K562 (cell line): Measurements from ENCODE around the gene DNMT3L. TPM values are rescaled to one million over a fixed set of nuclear protein-coding genes. Genes with fewer than 3 reads are reported as not detected.
A peak's percentile ranks its signal among the peaks of the same experiment; 100 is the strongest.

Experiments
- ATAC-seq: fragments of 200-7000 bp; cut with Tn5 transposase; 3 replicates; pipeline ENCODE4 v1.9.1; 2020; ENCODE audit warnings: moderate library complexity
- BruUV-seq: library from RNA; stranded (reverse); fragments of 400-500 nt; replicated peaks from 2 replicates; lab custom pipeline; 2021; lab: Mats Ljungman, UMichigan
- CTCF ChIA-PET: fragments of 300-600 bp; formaldehyde crosslinking; extraction: SDS; loops from one replicate; lab custom pipeline; 2021; ENCODE audit warnings: low intra/inter-chr PET ratio; lab: Yijun Ruan, JAX
- POLR2A ChIA-PET: fragments of 300-600, 350-650 bp; sonication (Branson Sonifier 250); formaldehyde crosslinking; extraction: SDS; loops from one replicate; lab custom pipeline; 2021; ENCODE audit warnings: antibody characterized with exemption, inconsistent platforms; lab: Yijun Ruan, JAX
- DNase-seq, 4 experiments: peaks; one replicate each; pipeline versions ENCODE4 v3.0.0 to v3.0.0-alpha.2; 2011 to 2018; ENCODE audit warnings: low spot score in 3 of 4, mixed read lengths in 3 of 4; ENCODE audit errors: extremely low read depth in 1 of 4
- FAIRE-seq: peaks from 2 replicates; lab custom pipeline; 2011; peaks lifted over from hg19 to GRCh38; lab: Jason Lieb, UNC
- H2AFZ ChIP-seq: 2 replicates; pipeline ENCODE4 v1.6.0; 2011; ENCODE audit warnings: low read depth, low read length, control low read depth, inconsistent platforms
- H3K27ac ChIP-seq: fragments of 200-600 bp; 3 replicates; pipeline ENCODE4 v1.8.0; 2011; ENCODE audit warnings: low read depth, mild to moderate bottlenecking, control low read depth, inconsistent platforms, low read length, moderate library complexity, mixed read lengths; ENCODE audit errors: extremely low read depth
- H3K27me3 ChIP-seq, 2 experiments: fragments of 300-600 bp in 1 of 2; 2 replicates in 1 of 2; 3 replicates in 1 of 2; pipeline versions ENCODE4 v1.6.0 to v1.8.0; 2011; ENCODE audit warnings: inconsistent platforms in 2 of 2, low read length in 2 of 2, mild to moderate bottlenecking in 1 of 2, mixed read lengths in 1 of 2, moderate library complexity in 1 of 2; ENCODE audit not compliant: control insufficient read depth in 2 of 2, insufficient read depth in 2 of 2
- H3K36me3 ChIP-seq: fragments of 300-600 bp; 3 replicates; pipeline ENCODE4 v1.8.0; 2011; ENCODE audit warnings: mild to moderate bottlenecking, low read length, inconsistent platforms; ENCODE audit not compliant: control insufficient read depth, insufficient read depth
- H3K4me1 ChIP-seq, 2 experiments: fragments of 200-600 bp in 1 of 2; replicated peaks in 1 of 2; 2 replicates in 1 of 2; 3 replicates in 1 of 2; pipeline versions ENCODE4 v1.5.1 to v1.8.0; 2011; ENCODE audit warnings: inconsistent platforms in 2 of 2, low read length in 2 of 2, mild to moderate bottlenecking in 1 of 2, mixed read lengths in 1 of 2, moderate library complexity in 1 of 2; ENCODE audit not compliant: control insufficient read depth in 2 of 2, insufficient read depth in 2 of 2
- H3K4me2 ChIP-seq: 2 replicates; pipeline ENCODE4 v1.6.1; 2011; ENCODE audit warnings: low read length, control low read depth, inconsistent platforms, mixed read lengths; ENCODE audit not compliant: insufficient read depth
- H3K4me3 ChIP-seq: fragments of 200-600 bp; sonication (generic), shearing (Covaris generic); 2 replicates; pipeline ENCODE4 v1.5.1; 2016; ENCODE audit warnings: control low read depth, inconsistent platforms
- H3K79me2 ChIP-seq: fragments of 200-600 bp; 3 replicates; pipeline ENCODE4 v1.8.0; 2011; ENCODE audit warnings: low read length, inconsistent platforms; ENCODE audit not compliant: control insufficient read depth, insufficient read depth
- H3K9ac ChIP-seq, 2 experiments: 2 replicates each; pipeline versions ENCODE4 v1.6.0 to v1.6.1; 2011; ENCODE audit warnings: low read depth in 2 of 2, low read length in 2 of 2, control low read depth in 1 of 2, inconsistent platforms in 1 of 2, mild to moderate bottlenecking in 1 of 2, mixed read lengths in 1 of 2; ENCODE audit not compliant: insufficient read depth in 1 of 2
- H3K9me1 ChIP-seq: one replicate; pipeline ENCODE4 v1.6.0; 2011; ENCODE audit warnings: inconsistent platforms, mild to moderate bottlenecking, low read length, moderate library complexity; ENCODE audit not compliant: control insufficient read depth, insufficient read depth
- H3K9me3 ChIP-seq: replicated peaks from 2 replicates; pipeline ENCODE4 v1.5.1; 2011; ENCODE audit warnings: low read depth, low read length, inconsistent platforms; ENCODE audit not compliant: control insufficient read depth, insufficient read depth
- H4K20me1 ChIP-seq: replicated peaks from 2 replicates; pipeline ENCODE4 v1.6.1; 2011; ENCODE audit warnings: low read length, inconsistent platforms, mixed read lengths; ENCODE audit not compliant: control insufficient read depth, insufficient read depth
- ETS2 ChIP-seq: IDR thresholded peaks from 2 replicates; pipeline ENCODE4 v1.6.1; 2016; ENCODE audit warnings: borderline replicate concordance, missing genetic modification characterization, mild to moderate bottlenecking, moderate library complexity, missing compliant biosample characterization; ENCODE audit not compliant: poor library complexity, severe bottlenecking
- POLR2G ChIP-seq: fragments of 200-400 bp; formaldehyde crosslinking; IDR thresholded peaks from 2 replicates; pipeline ENCODE4 v1.6.1; 2017; ENCODE audit warnings: low read depth, mild to moderate bottlenecking, antibody characterized with exemption, low read length, moderate library complexity
- RBM39 ChIP-seq: fragments of 200-400 bp; formaldehyde crosslinking; optimal IDR thresholded peaks from 2 replicates; pipeline ENCODE3; 2018; ENCODE audit warnings: low read depth, low read length
- WGBS: fragments of 100-300 bp; shearing (Covaris generic); methylation state at CpG from one replicate; pipeline ENCODE4 v1.1.6; 2016; ENCODE audit warnings: low coverage, mixed read lengths; ENCODE audit not compliant: insufficient coverage; ENCODE audit errors: missing lambda C conversion rate; 5-methylcytosine and 5-hydroxymethylcytosine counted together
- in situ Hi-C: fragments of 300-500 bp; cut with MboI; formaldehyde crosslinking; loops from 4 replicates; pipeline ENCODE4 v1.15.0; 2018; ENCODE audit warnings: inconsistent platforms, mixed read lengths
- intact Hi-C: fragments of 100-400 bp; cut with micrococcal nuclease; formaldehyde crosslinking; loops from 2 replicates; pipeline ENCODE4 v1.14.2; 2022
- polyA plus RNA-seq, 8 experiments: library from polyadenylated mRNA; depleted of rRNA in 4 of 8; stranded (reverse) in 5 of 8; unstranded in 3 of 8; fragments of >200 nt; fragmentation: Nextera tagmentation in 2 of 8; fragmentation: Illumina TruSeq in 1 of 8; extraction: Ambion mirVana in 2 of 8; extraction: Trizol in 1 of 8; gene quantifications; 2 replicates each; pipeline versions ENCODE4 v1.2.1 to v1.2.3, GENCODE V29; 2011 to 2014; ENCODE audit warnings: inconsistent platforms in 1 of 8, missing spikeins in 1 of 8
- total RNA-seq, 7 experiments: library from RNA; depleted of rRNA in 6 of 7; stranded (reverse); fragments of >200 nt in 6 of 7; fragmentation: Illumina TruSeq in 2 of 7; extraction: Trizol in 2 of 7; gene quantifications; 2 replicates each; pipeline versions ENCODE4 v1.2.1 to v1.2.3, GENCODE V29; 2011 to 2021; ENCODE audit warnings: low replicate concordance in 1 of 7

DNMT3L gene
- total and polyA plus RNA-seq, 9 of the 15 experiments (the other 6 are each of a cell fraction or from before 2014, with no cell fraction given): 0.08 TPM; not detected in 8

- no peak for TF ChIP-seq RBM39
These were observed 49.2 kb upstream of the DNMT3L start (continued) for GRCh38 chr21:44310628-44311507.

GRCh38 chr21:44306936-44307704 lies 45.4 kb upstream of the DNMT3L start:
- Histone ChIP-seq H3K4me3 (no peak overlapping the region), H3K9me3 (no peaks in the 10 kb centered on the region), H3K27ac (no peak overlapping the region), H3K79me2 (peaks cover 29% of the 10 kb centered on the region), H3K36me3 (peaks cover 59% of the 10 kb centered on the region; the same call in 2 of the 3 replicates), H3K4me2 (no peak overlapping the region), H4K20me1 (peaks cover 29% of the 10 kb centered on the region; the same call in 1 of the 2 replicates), H3K4me1 (peaks cover 0 to 60% of the 10 kb centered on the region in 2 experiments; a peak in 4 of 5 replicates), H2AFZ (no peak overlapping the region), H3K9me1 (peaks cover 4% of the 10 kb centered on the region), H3K9ac (peak overlapping the region in 1 of 2 experiments; percentile 74; a peak in 2 of 4 replicates), H3K27me3 (no peaks in the 10 kb centered on the region)
- ATAC-seq: no peak
- 94% methylated on average over 19 of the region's 21 CpGs for WGBS
- POLR2A ChIA-PET: no interaction called here
- TF ChIP-seq ETS2 (no peak), POLR2G (0 out of 2 replicates have a peak, but pooled peaks have one; percentile 29)
- DNase-seq: no peak
- in situ Hi-C loops (no loop called here), intact Hi-C loops (no loop called here)
- CTCF ChIA-PET: interaction anchor here (0.6 kb wide), 1 partner anchor 31 kb away, joined by 3 read pairs; no protein-coding TSS in a partner anchor
- no TSS peak for BruUV-seq
- no peak for FAIRE-seq
